Central memory CD8-positive, alpha-beta T cell (primary cell): ENCODE measurements around the gene FAM110D.
A peak's percentile ranks its signal among the peaks of the same experiment; 100 is the strongest.

Experiments used
- ATAC-seq: fragments of 150-1000 bp; cut with Tn5 transposase; replicated peaks from 2 replicates; pipeline ENCODE4 v1.10.0; 2022; ENCODE audit warnings: mild to moderate bottlenecking, moderate FRiP score, moderate number of reproducible peaks; ENCODE audit not compliant: poor library complexity, severe bottlenecking; ENCODE audit errors: extremely low read depth
- DNase-seq, 2 donors: peaks; one replicate each; pipeline ENCODE4 v3.0.0; 2021; ENCODE audit warnings: low spot score in 2 of 2
- H3K27ac Mint-ChIP-seq: one replicate; pipeline ENCODE4 v1.8.0; 2022; ENCODE audit warnings: low read depth, mild to moderate bottlenecking, moderate library complexity, mixed read lengths
- H3K27me3 Mint-ChIP-seq: one replicate; pipeline ENCODE4 v1.8.0; 2022; ENCODE audit warnings: mixed read lengths
- H3K36me3 Mint-ChIP-seq: one replicate; pipeline ENCODE4 v1.8.0; 2022; ENCODE audit warnings: mild to moderate bottlenecking, moderate library complexity, mixed read lengths; ENCODE audit not compliant: insufficient read depth
- H3K4me1 Mint-ChIP-seq: one replicate; pipeline ENCODE4 v1.8.0; 2022; ENCODE audit warnings: mixed read lengths
- H3K4me3 Mint-ChIP-seq: one replicate; pipeline ENCODE4 v1.8.0; 2022; ENCODE audit warnings: mild to moderate bottlenecking, moderate library complexity, mixed read lengths
- H3K9me3 Mint-ChIP-seq: one replicate; pipeline ENCODE4 v1.8.0; 2022; ENCODE audit warnings: mixed read lengths

Gene FAM110D

GRCh38 chr1:26124418-26125331 is 34.2 kb upstream of the FAM110D start:
- no peaks in the 10 kb centered on the region for H3K9me3 Mint-ChIP-seq
- ATAC-seq (no peak), DNase-seq (no peak)
- peaks cover 15% of the 10 kb centered on the region for H3K36me3 Mint-ChIP-seq
- H3K4me1 Mint-ChIP-seq: peaks cover 16% of the 10 kb centered on the region
- no peak overlapping the region for H3K27ac Mint-ChIP-seq
- H3K4me3 Mint-ChIP-seq: no peak overlapping the region
- peaks cover 8% of the 10 kb centered on the region for H3K27me3 Mint-ChIP-seq

- no peaks in the 10 kb centered on the region for H3K9me3 Mint-ChIP-seq
- peak overlapping the region; percentile 79 for H3K27ac Mint-ChIP-seq
- no peak for ATAC-seq
- H3K4me3 Mint-ChIP-seq: no peak overlapping the region
- peaks cover 8% of the 10 kb centered on the region for H3K27me3 Mint-ChIP-seq
- peaks cover 13% of the 10 kb centered on the region for H3K36me3 Mint-ChIP-seq
- no peak for DNase-seq
- peaks cover 16% of the 10 kb centered on the region for H3K4me1 Mint-ChIP-seq
These were observed 33.5 kb upstream of the FAM110D start for GRCh38 chr1:26125382-26125781.

- H3K4me3 Mint-ChIP-seq: peak overlapping the region; percentile 43
- ATAC-seq: no peak
- peak overlapping the region; percentile 79 for H3K27ac Mint-ChIP-seq
- peaks cover 16% of the 10 kb centered on the region for H3K4me1 Mint-ChIP-seq
- no peaks in the 10 kb centered on the region for H3K9me3 Mint-ChIP-seq
- peaks cover 13% of the 10 kb centered on the region for H3K36me3 Mint-ChIP-seq
- no peak for DNase-seq
- H3K27me3 Mint-ChIP-seq: peaks cover 11% of the 10 kb centered on the region
These were observed 32.9 kb upstream of the FAM110D start for GRCh38 chr1:26125946-26126320.

- peak in 1 of 2 donors; percentile 69 for DNase-seq
- Mint-ChIP-seq H3K27ac (peak overlapping the region; percentile 79), H3K36me3 (peaks cover 13% of the 10 kb centered on the region), H3K9me3 (no peaks in the 10 kb centered on the region), H3K27me3 (peaks cover 16% of the 10 kb centered on the region), H3K4me1 (peaks cover 16% of the 10 kb centered on the region), H3K4me3 (peak overlapping the region; percentile 43)
- peak; percentile 100 for ATAC-seq
These were observed 32.4 kb upstream of the FAM110D start for GRCh38 chr1:26126321-26127084.

- ATAC-seq: no peak
- Mint-ChIP-seq H3K4me3 (no peak overlapping the region), H3K27ac (no peak overlapping the region), H3K27me3 (peaks cover 20% of the 10 kb centered on the region), H3K9me3 (no peaks in the 10 kb centered on the region), H3K4me1 (peaks cover 16% of the 10 kb centered on the region), H3K36me3 (peaks cover 8% of the 10 kb centered on the region)
- DNase-seq: no peak
These were observed 31.4 kb upstream of the FAM110D start for GRCh38 chr1:26127235-26128163.

GRCh38 chr1:26129778-26130177 is 29.1 kb upstream of the FAM110D start:
- H3K4me3 Mint-ChIP-seq: no peak overlapping the region
- ATAC-seq: no peak
- H3K27ac Mint-ChIP-seq: no peak overlapping the region
- H3K27me3 Mint-ChIP-seq: peaks cover 20% of the 10 kb centered on the region
- H3K9me3 Mint-ChIP-seq: no peaks in the 10 kb centered on the region
- H3K36me3 Mint-ChIP-seq: peaks cover 6% of the 10 kb centered on the region
- H3K4me1 Mint-ChIP-seq: peaks cover 16% of the 10 kb centered on the region
- DNase-seq: no peak

- Mint-ChIP-seq H3K9me3 (no peaks in the 10 kb centered on the region), H3K27ac (no peak overlapping the region), H3K4me1 (peaks cover 16% of the 10 kb centered on the region), H3K36me3 (peaks cover 6% of the 10 kb centered on the region), H3K27me3 (peaks cover 20% of the 10 kb centered on the region), H3K4me3 (no peak overlapping the region)
- no peak for DNase-seq
- no peak for ATAC-seq
These were observed 28.2 kb upstream of the FAM110D start for GRCh38 chr1:26130695-26131094.

- DNase-seq (no peak), ATAC-seq (no peak)
- H3K36me3 Mint-ChIP-seq: peaks cover 2% of the 10 kb centered on the region
These were observed 26.6 kb upstream of the FAM110D start for GRCh38 chr1:26132128-26132833.

GRCh38 chr1:26132834-26133167 is 26.1 kb upstream of the FAM110D start:
- Mint-ChIP-seq H3K36me3 (peaks cover 2% of the 10 kb centered on the region), H3K9me3 (no peaks in the 10 kb centered on the region), H3K27ac (no peak overlapping the region), H3K27me3 (peaks cover 15% of the 10 kb centered on the region), H3K4me1 (peaks cover 3% of the 10 kb centered on the region), H3K4me3 (no peak overlapping the region)
- DNase-seq (no peak), ATAC-seq (no peak)

More at GRCh38 chr1:26132128-26132833, 26.6 kb upstream of the FAM110D start:
- H3K4me3 Mint-ChIP-seq: no peak overlapping the region
- no peaks in the 10 kb centered on the region for H3K9me3 Mint-ChIP-seq
- H3K27ac Mint-ChIP-seq: no peak overlapping the region
- H3K27me3 Mint-ChIP-seq: peaks cover 20% of the 10 kb centered on the region
- peaks cover 8% of the 10 kb centered on the region for H3K4me1 Mint-ChIP-seq

GRCh38 chr1:26134466-26134865 is 24.4 kb upstream of the FAM110D start:
- no peak for ATAC-seq

GRCh38 chr1:26138974-26139558 is 19.8 kb upstream of the FAM110D start:
- H3K27me3 Mint-ChIP-seq: peaks cover 7% of the 10 kb centered on the region
- H3K4me3 Mint-ChIP-seq: no peak overlapping the region
- H3K9me3 Mint-ChIP-seq: no peaks in the 10 kb centered on the region
- no peak overlapping the region for H3K27ac Mint-ChIP-seq
- ATAC-seq: no peak
- peaks cover 6% of the 10 kb centered on the region for H3K4me1 Mint-ChIP-seq
- H3K36me3 Mint-ChIP-seq: peaks cover 1% of the 10 kb centered on the region
- DNase-seq: no peak

More at GRCh38 chr1:26134466-26134865, 24.4 kb upstream of the FAM110D start:
- H3K9me3 Mint-ChIP-seq: no peaks in the 10 kb centered on the region
- H3K27me3 Mint-ChIP-seq: peaks cover 11% of the 10 kb centered on the region
- H3K27ac Mint-ChIP-seq: no peak overlapping the region
- H3K36me3 Mint-ChIP-seq: no peaks in the 10 kb centered on the region
- H3K4me3 Mint-ChIP-seq: no peak overlapping the region
- peaks cover 6% of the 10 kb centered on the region for H3K4me1 Mint-ChIP-seq
- DNase-seq: no peak
